SK-MEL-5 (cell line): ENCODE data around the gene CYP2S1. TPM values are rescaled to one million over a fixed set of nuclear protein-coding genes. Genes with fewer than 3 reads are reported as not detected.

Source experiments
- DNase-seq: peaks from one replicate; pipeline ENCODE4 v3.0.0-alpha.2; 2016; ENCODE audit warnings: low read depth, low spot score
- in situ Hi-C: cut with HindIII; loops from 2 replicates; pipeline ENCODE4 v1.10.0; 2016; ENCODE audit warnings: low sequenced_read_pairs, high pct_unique_total_duplicates, low pct_unique_long_range_greater_than_20kb
- total RNA-seq: library from RNA; depleted of rRNA; stranded (reverse); fragments of >200 nt; shearing (Covaris generic); gene quantifications from 2 replicates; pipeline ENCODE4 v1.2.3, GENCODE V29; 2014; rRNA removed

CYP2S1 gene
- total RNA-seq, 1 experiment from 2014 or later: not detected

GRCh38 chr19:41239961-41240574, 47.0 kb downstream of the CYP2S1 start:
- in situ Hi-C loops: no loop called here
- DNase-seq: no peak

- no peak for DNase-seq
- in situ Hi-C loops: no loop called here
These were observed 48.8 kb downstream of the CYP2S1 start for GRCh38 chr19:41241859-41242258.

- DNase-seq: no peak
- in situ Hi-C loops: no loop called here
These were observed 51.1 kb downstream of the CYP2S1 start for GRCh38 chr19:41244117-41244516.

- in situ Hi-C loops: no loop called here
- no peak for DNase-seq
These were observed 52.8 kb downstream of the CYP2S1 start for GRCh38 chr19:41245843-41246242.

GRCh38 chr19:41248895-41249294, 55.9 kb downstream of the CYP2S1 start:
- in situ Hi-C loops: no loop called here
- no peak for DNase-seq

- DNase-seq: no peak
- in situ Hi-C loops: no loop called here
These were observed 56.8 kb downstream of the CYP2S1 start for GRCh38 chr19:41249707-41250423.

- DNase-seq: no peak
- in situ Hi-C loops: no loop called here
These were observed 60.6 kb downstream of the CYP2S1 start for GRCh38 chr19:41253660-41254059.

GRCh38 chr19:41255171-41255570, 62.2 kb downstream of the CYP2S1 start:
- no peak for DNase-seq
- in situ Hi-C loops: no loop called here

Other genes starting within 250 kb of the CYP2S1 start
- 0.13 TPM in 1 of 2 replicates, not detected in the other for gene CYP2B6, start 201.9 kb upstream of the CYP2S1 start, total RNA-seq
- gene CYP2A13, start 104.8 kb upstream of the CYP2S1 start, total RNA-seq: not detected in 2 replicates
- gene CYP2F1, start 78.8 kb upstream of the CYP2S1 start, total RNA-seq: not detected in 2 replicates
- gene AXL, start 26.0 kb downstream of the CYP2S1 start, total RNA-seq: 0.03 TPM in 1 of 2 replicates, not detected in the other
- gene HNRNPUL1, start 71.2 kb downstream of the CYP2S1 start, total RNA-seq: 56.4 and 59.7 TPM in 2 replicates
- gene CCDC97, start 117.0 kb downstream of the CYP2S1 start, total RNA-seq: 6.9 and 9.8 TPM in 2 replicates
- 4.3 and 5.5 TPM in 2 replicates for gene TGFB1, start 160.7 kb downstream of the CYP2S1 start, total RNA-seq
- 0.69 and 2.6 TPM in 2 replicates for gene B9D2, start 170.9 kb downstream of the CYP2S1 start, total RNA-seq
- 0.26 TPM in 1 of 2 replicates, not detected in the other for gene TMEM91, start 183.3 kb downstream of the CYP2S1 start, total RNA-seq
- gene EXOSC5, start 204.1 kb downstream of the CYP2S1 start, total RNA-seq: 39.1 and 39.3 TPM in 2 replicates
- 45.3 and 52.0 TPM in 2 replicates for gene BCKDHA, start 204.6 kb downstream of the CYP2S1 start, total RNA-seq
- not detected in 2 replicates for gene B3GNT8, start 234.2 kb downstream of the CYP2S1 start, total RNA-seq
- gene DMAC2, start 246.7 kb downstream of the CYP2S1 start, total RNA-seq: 34.7 and 37.6 TPM in 2 replicates
- not detected in 2 replicates for gene ERICH4, start 249.9 kb downstream of the CYP2S1 start, total RNA-seq